HCT116 (cell line): ENCODE results near the gene IL37. TPM values are rescaled to one million over a fixed set of nuclear protein-coding genes. Genes with fewer than 3 reads are reported as not detected.

Experiments
- ATAC-seq: fragments of 200-7000 bp; cut with Tn5 transposase; 2 replicates; pipeline ENCODE4 v1.9.1; 2020; ENCODE audit warnings: mild to moderate bottlenecking, moderate library complexity
- BruUV-seq: library from RNA; stranded (reverse); fragments of 400-500 nt; replicated peaks from 2 replicates; lab custom pipeline; 2021; lab: Mats Ljungman, UMichigan
- CTCF ChIA-PET: fragments of 300-600 bp; sonication (Branson Sonifier 250); formaldehyde crosslinking; loops from one replicate; lab custom pipeline; 2021; ENCODE audit warnings: antibody characterized with exemption; lab: Charles Lee
- POLR2A ChIA-PET: fragments of 300-600, 350-600 bp; sonication (Branson Sonifier 250); formaldehyde crosslinking; loops from one replicate; lab custom pipeline; 2021; ENCODE audit warnings: antibody characterized with exemption; lab: Charles Lee
- RAD21 ChIA-PET, 2 experiments: fragments of 300-600 bp; sonication (Branson Sonifier 250); formaldehyde crosslinking; loops; one replicate each; lab custom pipeline; 2023; ENCODE audit warnings: low total read pairs in 2 of 2; ENCODE audit not compliant: uncharacterized antibody in 2 of 2, unreplicated experiment in 2 of 2, low non-redundant PET in 1 of 2; lab: Charles Lee
- DNase-seq: peaks from one replicate; pipeline ENCODE4 v3.0.0-alpha.2; 2010; ENCODE audit warnings: low read depth, low spot score
- H2AFZ ChIP-seq: fragments of 200-600 bp; shearing (Covaris generic), sonication (generic); 2 replicates; pipeline ENCODE4 v1.6.1; 2017; ENCODE audit warnings: low read depth, mixed run types, mixed read lengths, antibody characterized with exemption, low read length; ENCODE audit not compliant: poor library complexity, severe bottlenecking
- H3K27ac ChIP-seq: 2 replicates; pipeline ENCODE4 v1.5.1; 2012; ENCODE audit warnings: low read depth, low read length
- H3K27me3 ChIP-seq: fragments of 200-600 bp; sonication (generic); 2 replicates; pipeline ENCODE4 v1.6.1; 2016; ENCODE audit warnings: mixed run types, low read length, mixed read lengths; ENCODE audit not compliant: insufficient read depth
- H3K36me3 ChIP-seq, 2 experiments: fragments of 200-500 bp in 1 of 2; fragments of 200-600 bp in 1 of 2; sonication (Bioruptor generic) in 1 of 2; sonication (generic) in 1 of 2; 2 replicates each; pipeline versions ENCODE4 v1.5.1 to v1.6.1; 2014 to 2016; ENCODE audit warnings: low read length in 2 of 2, inconsistent platforms in 1 of 2, mixed read lengths in 1 of 2, mixed run types in 1 of 2; ENCODE audit not compliant: insufficient read depth in 2 of 2, control insufficient read depth in 1 of 2
- H3K4me1 ChIP-seq, 2 experiments: fragments of 200-600 bp in 1 of 2; sonication (generic) in 1 of 2; 2 replicates each; pipeline versions ENCODE4 v1.5.1 to v1.6.1; 2012 to 2017; ENCODE audit warnings: low read length in 2 of 2, inconsistent platforms in 1 of 2, mild to moderate bottlenecking in 1 of 2, mixed read lengths in 1 of 2, mixed run types in 1 of 2, moderate library complexity in 1 of 2; ENCODE audit not compliant: insufficient read depth in 2 of 2, control insufficient read depth in 1 of 2
- H3K4me2 ChIP-seq: fragments of 200-600 bp; sonication (generic); 2 replicates; pipeline ENCODE4 v1.6.1; 2017; ENCODE audit warnings: mixed run types, low read length, mixed read lengths
- H3K4me3 ChIP-seq, 2 experiments: fragments of 200-600 bp in 1 of 2; sonication (generic) in 1 of 2; replicated peaks in 1 of 2; 2 replicates each; pipeline ENCODE4 v1.5.1; 2011 to 2016; ENCODE audit warnings: low read length in 2 of 2, control low read depth in 1 of 2, low read depth in 1 of 2, mild to moderate bottlenecking in 1 of 2, mixed read lengths in 1 of 2, mixed run types in 1 of 2
- H3K79me2 ChIP-seq: fragments of 200-600 bp; sonication (generic); 2 replicates; pipeline ENCODE4 v1.6.1; 2017; ENCODE audit warnings: mild to moderate bottlenecking, mixed run types, low read length, moderate library complexity, mixed read lengths; ENCODE audit not compliant: insufficient read depth
- H3K9ac ChIP-seq: fragments of 200-600 bp; sonication (generic); 2 replicates; pipeline ENCODE4 v1.6.1; 2016; ENCODE audit warnings: low read length, mixed read lengths
- H3K9me2 ChIP-seq: fragments of 200-600 bp; sonication (generic), shearing (Covaris generic); 2 replicates; pipeline ENCODE4 v1.6.1; 2017; ENCODE audit warnings: mixed run types, mild to moderate bottlenecking, moderate library complexity; ENCODE audit not compliant: insufficient read depth
- H3K9me3 ChIP-seq, 2 experiments: fragments of 200-500 bp in 1 of 2; fragments of 200-600 bp in 1 of 2; sonication (Bioruptor generic) in 1 of 2; sonication (generic) in 1 of 2; 2 replicates each; pipeline ENCODE4 v1.6.1; 2014 to 2017; ENCODE audit warnings: low read length in 2 of 2, mixed read lengths in 2 of 2, inconsistent platforms in 1 of 2, low read depth in 1 of 2, mild to moderate bottlenecking in 1 of 2, mixed run types in 1 of 2, moderate library complexity in 1 of 2; ENCODE audit not compliant: control insufficient read depth in 1 of 2, insufficient read depth in 1 of 2
- H4K20me1 ChIP-seq: fragments of 200-600 bp; sonication (generic), shearing (Covaris generic); 2 replicates; pipeline ENCODE4 v1.6.1; 2017; ENCODE audit warnings: mixed run types, mild to moderate bottlenecking, moderate library complexity; ENCODE audit not compliant: insufficient read depth
- CBX3 ChIP-seq: IDR thresholded peaks from 2 replicates; pipeline ENCODE4 v1.6.1; 2012; ENCODE audit warnings: low read depth
- CTCF ChIP-seq, 3 experiments: fragments of 200-600 bp in 1 of 3; sonication (generic) in 1 of 3; IDR thresholded peaks in 2 of 3; conservative IDR thresholded peaks in 1 of 3; 2 replicates each; pipeline ENCODE4 v1.5.1; 2012 to 2017; ENCODE audit warnings: low read depth in 2 of 3, low read length in 2 of 3, antibody characterized with exemption in 1 of 3, borderline replicate concordance in 1 of 3, control low read depth in 1 of 3, mild to moderate bottlenecking in 1 of 3, mixed read lengths in 1 of 3, mixed run types in 1 of 3, moderate library complexity in 1 of 3; ENCODE audit not compliant: insufficient read depth in 1 of 3
- EGR1 ChIP-seq: IDR thresholded peaks from 2 replicates; pipeline ENCODE4 v1.6.1; 2012; ENCODE audit warnings: low read depth
- EZH2 ChIP-seq: fragments of 200-600 bp; sonication (generic); IDR thresholded peaks from 2 replicates; pipeline ENCODE4 v1.6.1; 2017; ENCODE audit warnings: antibody characterized with exemption, mixed run types
- EZH2phosphoT487 ChIP-seq: fragments of 200-600 bp; IDR thresholded peaks from 2 replicates; pipeline ENCODE4 v1.6.1; 2018; ENCODE audit warnings: antibody characterized with exemption, borderline replicate concordance
- FOSL1 ChIP-seq: IDR thresholded peaks from 2 replicates; pipeline ENCODE4 v1.6.1; 2012; ENCODE audit warnings: low read depth
- JUND ChIP-seq: IDR thresholded peaks from 2 replicates; pipeline ENCODE4 v1.6.1; 2012
- RAD21 ChIP-seq: IDR thresholded peaks from 2 replicates; pipeline ENCODE4 v1.6.1; 2012; ENCODE audit warnings: low read depth, mild to moderate bottlenecking
- SRF ChIP-seq: IDR thresholded peaks from 2 replicates; pipeline ENCODE4 v1.6.1; 2012; ENCODE audit warnings: low read depth
- TCF7L2 ChIP-seq: IDR thresholded peaks from 2 replicates; pipeline ENCODE4 v1.7.0; 2011; ENCODE audit warnings: borderline replicate concordance, inconsistent platforms; ENCODE audit not compliant: insufficient read depth, insufficient read length; ENCODE audit errors: extremely low read depth
- ZBTB33 ChIP-seq: IDR thresholded peaks from 2 replicates; pipeline ENCODE4 v1.6.1; 2011; ENCODE audit warnings: mild to moderate bottlenecking, low read length, moderate library complexity; ENCODE audit not compliant: insufficient replicate concordance; ENCODE audit errors: extremely low read depth
- ZFX ChIP-seq: fragments of 450-650 bp; IDR thresholded peaks from 2 replicates; pipeline ENCODE4 v1.6.1; 2017
- intact Hi-C: fragments of 100-400 bp; cut with micrococcal nuclease; formaldehyde crosslinking; loops from 2 replicates; pipeline ENCODE4 v1.10.0; 2022
- total RNA-seq: library from RNA; stranded (reverse); gene quantifications from one replicate; pipeline ENCODE4 v1.2.1, GENCODE V29; 2021; ENCODE audit not compliant: unreplicated experiment
- TF ChIP-seq, protein P1 (sequence below): IDR thresholded peaks from 2 replicates; pipeline ENCODE4 v1.6.1; 2012
- TF ChIP-seq, protein P2 (sequence below): IDR thresholded peaks from 2 replicates; pipeline ENCODE4 v1.6.1; 2012

IL37 gene
- total RNA-seq, 1 experiment from 2014 or later: not detected

DNA sequence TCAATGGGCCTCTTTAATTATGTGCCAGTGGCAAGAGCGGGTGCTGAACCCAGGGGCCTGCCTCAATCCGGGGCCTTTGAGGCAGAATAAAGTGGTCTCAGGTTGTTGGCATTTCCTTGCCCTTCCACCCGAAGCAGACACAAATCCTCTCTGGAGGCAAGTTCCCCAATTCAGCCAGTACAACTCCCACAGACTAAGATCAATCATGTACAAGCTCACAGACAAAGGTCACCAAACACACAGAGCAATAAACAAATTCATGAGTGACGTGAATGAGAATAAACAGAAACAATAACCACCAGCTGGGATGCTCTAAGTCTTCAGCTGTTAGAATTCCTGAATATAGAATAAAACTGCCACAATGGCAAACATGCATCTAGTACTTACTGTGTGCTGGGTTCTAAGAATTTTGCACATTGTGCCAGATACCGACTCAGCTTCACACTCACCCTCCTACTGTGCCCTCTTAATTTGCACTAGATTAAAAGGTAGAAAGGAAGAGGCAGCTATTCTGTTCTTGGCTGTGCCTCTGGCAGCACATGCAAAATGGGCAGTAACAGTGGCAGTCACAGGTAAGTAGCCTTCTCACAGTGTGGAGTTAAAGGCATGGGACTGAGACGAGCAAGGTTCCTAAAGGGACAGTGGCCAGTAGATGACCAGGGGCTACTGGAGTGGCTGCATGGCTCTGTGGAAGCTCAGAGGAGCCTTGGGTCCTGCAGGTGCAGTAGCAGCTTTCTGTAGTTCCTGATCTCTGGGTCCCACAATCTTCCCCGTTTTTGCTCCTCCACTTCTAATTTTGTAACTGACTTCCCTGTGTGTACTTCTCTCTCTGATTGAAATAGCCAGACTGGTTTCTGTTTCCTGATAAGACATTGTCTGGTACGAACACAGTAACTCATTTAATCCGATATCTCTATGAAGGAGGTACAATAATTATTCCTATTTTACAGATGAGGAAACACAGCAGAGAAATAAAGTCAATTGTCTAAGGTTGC, 39.8 kb upstream of the IL37 start (continued):
- TF ChIP-seq ZBTB33 (no peak), EZH2phosphoT487 (no peak), JUND (no peak), SRF (no peak), CBX3 (no peak), ZFX (no peak), FOSL1 (no peak)
- TF ChIP-seq, protein P1, sequence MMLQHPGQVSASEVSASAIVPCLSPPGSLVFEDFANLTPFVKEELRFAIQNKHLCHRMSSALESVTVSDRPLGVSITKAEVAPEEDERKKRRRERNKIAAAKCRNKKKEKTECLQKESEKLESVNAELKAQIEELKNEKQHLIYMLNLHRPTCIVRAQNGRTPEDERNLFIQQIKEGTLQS: no peak

- no peaks in the 10 kb centered on the region for H4K20me1 ChIP-seq
- H3K9me3 ChIP-seq: no peaks in the 10 kb centered on the region
- no peaks in the 10 kb centered on the region for H3K9me2 ChIP-seq
- no peaks in the 10 kb centered on the region; the same call in 1 of the 2 replicates for H3K27me3 ChIP-seq
- no peak overlapping the region for H3K9ac ChIP-seq
- CTCF ChIA-PET: no interaction called here
- H3K4me3 ChIP-seq: no peak overlapping the region
- RAD21 ChIA-PET: no interaction called here
- intact Hi-C loops: no loop called here
- DNase-seq (no peak), ATAC-seq (no peak)
- peaks cover 0 to 26% of the 10 kb centered on the region in 2 experiments; a peak in 3 of 4 replicates for H3K4me1 ChIP-seq
- no TSS peak for BruUV-seq
- no peaks in the 10 kb centered on the region for H3K36me3 ChIP-seq
- H3K79me2 ChIP-seq: no peaks in the 10 kb centered on the region
- no peak overlapping the region for H2AFZ ChIP-seq
- no peak overlapping the region for H3K4me2 ChIP-seq
- TF ChIP-seq EZH2 (no peak), CTCF (IDR thresholded peaks at IDR 0.05 in 2 of 3, conservative IDR thresholded peaks at IDR 0.05 in 1 of 3; ENCODE audit: borderline replicate concordance in 1 of 3, insufficient read depth in 1 of 3, low read depth in 2 of 3, low read length in 2 of 3) (no peak), FOSL1 (no peak), RAD21 (no peak), EGR1 (no peak), TCF7L2 (no peak), CBX3 (no peak), SRF (no peak)
- TF ChIP-seq, protein P2, sequence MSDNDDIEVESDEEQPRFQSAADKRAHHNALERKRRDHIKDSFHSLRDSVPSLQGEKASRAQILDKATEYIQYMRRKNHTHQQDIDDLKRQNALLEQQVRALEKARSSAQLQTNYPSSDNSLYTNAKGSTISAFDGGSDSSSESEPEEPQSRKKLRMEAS: no peak
- POLR2A ChIA-PET: no interaction called here
- no peak overlapping the region for H3K27ac ChIP-seq
Observed at GRCh38 chr2:112876257-112876970, 34.6 kb upstream of the IL37 start.
